Gastroesophageal sphincter (tissue), 4 donors: Measurements from ENCODE around the gene BDH2. TPM values are rescaled to one million over a fixed set of nuclear protein-coding genes. Genes with fewer than 3 reads are reported as not detected.

Experiments
- ATAC-seq: fragments of 150-250 bp; one replicate; pipeline ENCODE4 v1.9.1; 2016; ENCODE audit warnings: mild to moderate bottlenecking, moderate library complexity
- H3K27ac ChIP-seq, 4 donors: fragments of 200-600 bp; sonication (generic) in 3 of 4; 1 replicate in 3 of 4; 2 replicates in 1 of 4; pipeline ENCODE4 v1.5.1; 2016 to 2019
- H3K27me3 ChIP-seq: fragments of 200-600 bp; sonication (generic); one replicate; pipeline ENCODE4 v1.5.1; 2019
- H3K36me3 ChIP-seq, 2 donors: fragments of 200-600 bp; sonication (generic); one replicate each; pipeline ENCODE4 v1.5.1; 2019; ENCODE audit warnings: control low read depth in 1 of 2
- H3K4me1 ChIP-seq, 3 donors: fragments of 200-600 bp; sonication (generic); 1 replicate in 2 of 3; 2 replicates in 1 of 3; pipeline ENCODE4 v1.5.1; 2016 to 2019; ENCODE audit warnings: control low read depth in 2 of 3
- H3K4me3 ChIP-seq, 2 donors: fragments of 200-600 bp; sonication (generic); one replicate each; pipeline ENCODE4 v1.5.1; 2019; ENCODE audit warnings: mild to moderate bottlenecking in 1 of 2, moderate library complexity in 1 of 2
- H3K9me3 ChIP-seq, 3 donors: fragments of 200-600 bp; sonication (generic); one replicate each; pipeline ENCODE4 v1.5.1; 2017 to 2019; ENCODE audit warnings: control low read depth in 2 of 3
- CTCF ChIP-seq, 4 experiments: fragments of 200-600 bp in 2 of 4; fragments of 450-650 bp in 2 of 4; sonication (generic) in 1 of 4; IDR thresholded peaks; one replicate each; pipeline ENCODE4 v1.5.1; 2017 to 2019; ENCODE audit warnings: antibody characterized with exemption in 4 of 4, mild to moderate bottlenecking in 2 of 4, moderate library complexity in 2 of 4
- EP300 ChIP-seq: sonication (generic); formaldehyde crosslinking; IDR thresholded peaks from one replicate; pipeline ENCODE4 v1.6.1; 2017; ENCODE audit warnings: antibody characterized with exemption, mild to moderate bottlenecking
- POLR2A ChIP-seq, 2 donors: fragments of 450-650 bp; IDR thresholded peaks; one replicate each; pipeline ENCODE4 v1.6.1; 2017; ENCODE audit warnings: antibody characterized with exemption in 2 of 2, mild to moderate bottlenecking in 2 of 2, moderate library complexity in 1 of 2
- POLR2AphosphoS5 ChIP-seq: sonication (generic); formaldehyde crosslinking; IDR thresholded peaks from one replicate; pipeline ENCODE4 v1.6.1; 2017; ENCODE audit warnings: antibody characterized with exemption
- WGBS, 2 donors: methylation state at CpG; one replicate each; pipeline ENCODE4 v1.1.5; 2018; ENCODE audit warnings: low coverage in 1 of 2; 5-methylcytosine and 5-hydroxymethylcytosine counted together
- total RNA-seq, 4 donors: library from RNA; depleted of rRNA; stranded (reverse); fragments of >200 nt; gene quantifications; one replicate each; pipeline ENCODE4 v1.1.0, GENCODE V29; 2016

The BDH2 gene
- total RNA-seq, 4 donors from 2014 or later, result 26.9 to 109 (median 55.2) TPM

GRCh38 chr4:103108542-103108941 is 8.9 kb upstream of the BDH2 start:
- no peaks in the 10 kb centered on the region for H3K9me3 ChIP-seq
- H3K4me1 ChIP-seq, result no peaks in the 10 kb centered on the region
- WGBS, 2 donors, result 93 to 100% methylated on average over 2 to 4 of the region's 4 CpGs
- no peak overlapping the region for H3K4me3 ChIP-seq
- H3K27ac ChIP-seq, result no peak overlapping the region
- TF ChIP-seq EP300 (no peak), POLR2AphosphoS5 (no peak), CTCF (IDR thresholded peaks at IDR 0.05) (no peak), POLR2A (IDR thresholded peaks at IDR 0.05) (no peak)
- H3K27me3 ChIP-seq, result no peaks in the 10 kb centered on the region
- no peak for ATAC-seq
- H3K36me3 ChIP-seq, result no peaks in the 10 kb centered on the region

DNA sequence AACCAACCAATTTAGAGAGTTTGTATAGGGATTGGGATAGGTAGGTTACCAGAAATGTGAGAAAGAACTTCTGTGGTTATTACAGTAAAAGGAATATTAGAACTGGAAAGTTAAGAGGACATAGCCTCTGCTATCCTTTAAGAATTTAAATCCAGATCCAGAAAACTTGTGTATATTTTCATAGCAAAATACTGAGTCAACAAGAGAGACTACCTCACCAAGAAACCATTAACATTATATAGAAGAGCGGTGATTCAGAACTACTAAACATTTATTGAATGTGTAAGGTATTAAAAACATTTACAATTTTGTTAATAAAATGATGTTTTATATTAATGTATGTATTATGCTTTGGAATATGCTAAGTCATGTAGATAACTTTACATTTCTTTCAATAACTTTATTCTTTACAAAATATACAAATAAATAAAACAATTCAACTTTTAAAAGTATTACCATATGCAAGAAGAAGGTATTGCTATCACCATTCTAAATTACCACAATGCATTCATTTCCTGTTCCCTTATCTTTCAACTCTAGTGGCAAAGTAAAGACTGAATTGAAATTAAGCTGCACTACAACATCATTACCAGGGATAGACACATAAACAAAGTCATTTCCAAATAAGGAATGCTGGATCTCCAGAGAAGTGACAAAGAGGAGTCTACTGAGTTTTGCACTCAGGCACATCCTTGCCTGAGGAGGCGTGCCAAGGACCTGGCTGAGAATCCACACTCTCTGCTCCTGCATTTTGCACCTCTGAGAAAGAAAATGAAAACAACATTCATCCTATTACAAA is 6.1 kb upstream of the BDH2 start:
- Histone ChIP-seq H3K4me3 (no peak overlapping the region), H3K36me3 (no peaks in the 10 kb centered on the region), H3K9me3 (no peaks in the 10 kb centered on the region), H3K27me3 (no peaks in the 10 kb centered on the region), H3K4me1 (no peaks in the 10 kb centered on the region), H3K27ac (no peak overlapping the region)
- no peak for ATAC-seq
- TF ChIP-seq EP300, result no peak
- WGBS, 2 donors, result 97 to 100% methylated on average over 2 of the region's 2 CpGs

DNA sequence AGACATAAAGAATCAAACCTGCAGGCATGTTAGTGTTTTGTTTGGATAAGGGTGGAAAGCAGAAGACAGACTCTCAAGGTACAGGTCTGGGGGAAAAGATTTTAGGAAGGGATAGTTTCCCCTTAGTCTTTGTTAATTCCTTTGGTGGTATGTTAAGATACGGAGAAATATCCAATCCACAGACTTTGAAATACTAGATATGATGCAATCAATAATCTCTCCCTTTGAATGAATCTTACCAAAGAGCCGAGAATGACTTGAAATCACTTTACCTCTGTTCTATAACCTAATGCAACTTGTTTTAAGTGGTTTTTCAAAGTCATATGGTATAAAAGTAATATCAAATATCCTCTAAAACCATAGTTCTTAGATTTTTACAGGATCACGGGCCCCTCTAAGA is 5.3 kb upstream of the BDH2 start:
- WGBS, 2 donors, result 91 to 100% methylated on average over 2 to 3 of the region's 3 CpGs
- no peaks in the 10 kb centered on the region for H3K4me1 ChIP-seq
- H3K27ac ChIP-seq, result no peak overlapping the region
- H3K27me3 ChIP-seq, result no peaks in the 10 kb centered on the region
- H3K36me3 ChIP-seq, result no peaks in the 10 kb centered on the region
- ATAC-seq, result no peak
- no peak for TF ChIP-seq EP300
- no peak for TF ChIP-seq POLR2AphosphoS5
- no peak for TF ChIP-seq POLR2A (IDR thresholded peaks at IDR 0.05)
- no peak for TF ChIP-seq CTCF (IDR thresholded peaks at IDR 0.05)
- no peak overlapping the region for H3K4me3 ChIP-seq
- no peaks in the 10 kb centered on the region for H3K9me3 ChIP-seq

- Histone ChIP-seq H3K9me3 (no peaks in the 10 kb centered on the region), H3K4me1 (peaks cover 5 to 33% (median 5%) of the 10 kb centered on the region in 3 donors), H3K27me3 (no peaks in the 10 kb centered on the region), H3K27ac (no peak overlapping the region), H3K36me3 (no peaks in the 10 kb centered on the region), H3K4me3 (no peak overlapping the region)
- 64 to 67% methylated on average over 2 to 5 of the region's 5 CpGs for WGBS, 2 donors
- ATAC-seq, result no peak
- TF ChIP-seq POLR2A (IDR thresholded peaks at IDR 0.05) (no peak), POLR2AphosphoS5 (no peak), EP300 (no peak), CTCF (IDR thresholded peaks at IDR 0.05) (no peak)
Observed at GRCh38 chr4:103100691-103101090, 1.1 kb upstream of the BDH2 start.

DNA sequence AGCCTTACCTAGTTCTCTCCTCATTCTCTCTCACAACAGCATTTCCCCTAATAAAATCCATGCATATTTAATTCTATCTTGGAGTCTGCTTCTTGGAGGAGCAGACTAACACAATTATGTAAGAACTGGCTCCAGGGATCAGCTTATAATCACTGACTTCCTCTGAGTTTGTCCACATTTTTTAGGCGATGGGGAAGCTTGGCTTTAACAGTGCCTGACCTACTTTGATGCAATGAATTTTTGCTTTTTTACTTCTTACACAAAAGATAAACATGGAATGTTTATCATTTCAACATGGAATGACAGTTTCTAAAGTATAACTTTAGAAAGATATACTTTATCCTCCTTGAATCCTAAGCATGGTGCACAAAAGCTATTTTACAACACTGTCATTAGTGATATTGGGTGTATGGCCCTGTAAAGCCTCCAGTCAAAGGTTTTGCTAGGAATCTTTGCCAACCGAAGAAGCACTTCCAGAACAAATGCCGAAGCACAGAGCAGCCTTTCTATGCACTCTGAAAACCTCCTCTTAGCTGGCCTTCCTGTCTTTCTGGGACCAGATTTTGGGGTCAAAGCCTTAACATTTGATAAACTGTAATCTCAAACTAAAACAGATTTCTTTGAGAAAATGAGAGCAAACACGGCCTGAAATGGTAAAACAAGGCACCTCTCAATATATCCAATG is 736 bp downstream of the BDH2 start:
- H3K9me3 ChIP-seq, result no peaks in the 10 kb centered on the region
- TF ChIP-seq POLR2A (IDR thresholded peaks at IDR 0.05), result no peak
- TF ChIP-seq POLR2AphosphoS5, result no peak
- no peak for TF ChIP-seq CTCF (IDR thresholded peaks at IDR 0.05)
- TF ChIP-seq EP300, result no peak
- peaks cover 5 to 41% (median 8%) of the 10 kb centered on the region in 3 donors for H3K4me1 ChIP-seq
- peak overlapping the region; percentile 56 to 94 for H3K4me3 ChIP-seq
- peak overlapping the region; percentile 76 to 90 (median 82) for H3K27ac ChIP-seq
- no peaks in the 10 kb centered on the region for H3K27me3 ChIP-seq
- ATAC-seq, result no peak
- peaks cover 0 to 3% of the 10 kb centered on the region in 2 donors for H3K36me3 ChIP-seq
- 0 to 7% methylated on average over 4 of the region's 4 CpGs for WGBS, 2 donors
